HG03457 (cell line): Measurements from ENCODE around the gene HSPE1.
A peak's percentile ranks its signal among the peaks of the same experiment; 100 is the strongest.
"Not testable (repeated sequence)": the region's sequence is repeated elsewhere in the genome, so short reads cannot be mapped to it uniquely, and the experiment has no call there.

Experiments
- ATAC-seq: cut with Tn5 transposase; IDR thresholded peaks from one replicate; pipeline ENCODE4 v1.9.1; 2021; ENCODE audit warnings: moderate number of reproducible peaks; ENCODE audit not compliant: unreplicated experiment

Gene HSPE1

GRCh38 chr2:197499594-197500502 lies at the start of gene HSPE1, which contains the start of gene HSPD1:
Gene HSPE1 (plus strand): TSS chr2:197500379. CDS start chr2:197500437, 58 bp downstream.
Gene HSPD1 (minus strand): TSS chr2:197499840. CDS start chr2:197498848, 992 bp downstream.
- ATAC-seq, result peak; percentile 74

GRCh38 chr2:197450465-197450864 lies 49.7 kb upstream of the HSPE1 start:
- no peak for ATAC-seq

GRCh38 chr2:197450935-197451358 lies 49.2 kb upstream of the HSPE1 start:
- not testable (repeated sequence) for ATAC-seq

GRCh38 chr2:197452754-197453122 lies 47.4 kb upstream of the HSPE1 start:
- no peak for ATAC-seq

- peak; percentile 95 for ATAC-seq
These were observed 46.9 kb upstream of the HSPE1 start, which contains the start of gene COQ10B for GRCh38 chr2:197453123-197453913. Gene COQ10B (plus strand): TSS chr2:197453552. CDS start chr2:197453561, 9 bp downstream.

- peak; percentile 18 for ATAC-seq
These were observed 46.2 kb upstream of the HSPE1 start for GRCh38 chr2:197453914-197454398.

GRCh38 chr2:197454923-197455322 lies 45.3 kb upstream of the HSPE1 start:
- ATAC-seq, result no peak

GRCh38 chr2:197455428-197455827 lies 44.8 kb upstream of the HSPE1 start:
- no peak for ATAC-seq

GRCh38 chr2:197460649-197461048 lies 39.5 kb upstream of the HSPE1 start:
- no peak for ATAC-seq

GRCh38 chr2:197461057-197461456 lies 39.1 kb upstream of the HSPE1 start:
- ATAC-seq, result no peak

GRCh38 chr2:197464175-197464574 lies 36.0 kb upstream of the HSPE1 start:
- no peak for ATAC-seq

- ATAC-seq, result no peak
These were observed 28.0 kb upstream of the HSPE1 start for GRCh38 chr2:197472166-197472565.

GRCh38 chr2:197477797-197478196 lies 22.4 kb upstream of the HSPE1 start:
- ATAC-seq, result no peak

- ATAC-seq, result no peak
These were observed 19.8 kb upstream of the HSPE1 start for GRCh38 chr2:197480165-197481036.

- ATAC-seq, result not testable (repeated sequence)
These were observed 15.9 kb upstream of the HSPE1 start for GRCh38 chr2:197484248-197484647.

GRCh38 chr2:197486175-197486574 lies 14.0 kb upstream of the HSPE1 start:
- no peak for ATAC-seq

GRCh38 chr2:197487385-197487784 lies 12.8 kb upstream of the HSPE1 start:
- no peak for ATAC-seq

- no peak for ATAC-seq
These were observed 4.6 kb upstream of the HSPE1 start for GRCh38 chr2:197495433-197496134.

- no peak for ATAC-seq
These were observed 3.5 kb upstream of the HSPE1 start for GRCh38 chr2:197496695-197497094.

- ATAC-seq, result no peak
These were observed 2.9 kb upstream of the HSPE1 start for GRCh38 chr2:197497326-197497725.
